ENCODE data around the gene HDGFL2.

Gene HDGFL2

DNA sequence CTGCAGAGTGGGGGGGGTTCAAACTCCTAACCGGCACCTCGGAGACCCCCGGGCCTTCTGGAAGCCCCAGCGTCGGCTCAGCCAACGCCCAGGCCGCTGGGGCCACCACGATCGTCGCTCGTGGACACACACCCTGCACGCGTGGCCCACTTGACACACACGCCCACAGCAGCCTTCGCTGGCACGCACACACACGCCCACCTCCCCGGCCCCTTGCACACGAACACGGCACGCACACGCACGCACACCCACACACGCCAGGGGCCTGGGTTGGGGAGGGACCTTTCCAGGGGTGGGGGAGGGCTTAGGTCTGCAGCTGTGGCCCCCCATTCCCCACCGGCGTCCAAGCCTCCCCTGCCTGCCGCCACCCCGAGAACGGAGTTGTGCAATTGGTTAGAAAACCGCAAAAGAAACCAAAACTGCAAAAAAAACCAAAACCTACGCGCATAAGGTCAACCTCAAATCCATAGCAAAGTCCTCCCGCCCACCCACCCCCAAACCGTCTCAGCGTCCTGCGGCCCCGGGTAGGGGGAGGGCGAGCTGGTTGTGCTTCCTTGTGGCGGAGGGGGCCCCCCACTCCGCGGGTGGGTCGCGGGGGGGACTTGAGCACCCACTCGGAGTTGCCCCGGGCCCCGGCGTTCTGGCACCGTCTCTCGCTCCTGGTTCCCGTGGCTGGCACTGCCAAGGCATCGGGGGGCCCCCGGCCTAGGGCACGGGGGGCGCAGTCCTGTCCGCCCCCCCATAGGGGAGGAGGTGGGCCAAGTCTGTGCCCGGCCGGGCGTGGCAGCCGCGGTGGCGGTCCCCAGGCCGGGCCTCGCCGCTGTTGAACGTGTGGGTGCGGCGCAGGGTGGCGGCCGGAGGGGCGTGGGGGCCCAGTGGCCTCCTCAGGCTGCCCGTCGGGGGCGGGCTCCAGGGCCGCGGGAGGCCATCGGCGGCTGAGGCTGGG is 71.1 kb downstream of the HDGFL2 start:
- TF ChIP-seq, protein P1, sequence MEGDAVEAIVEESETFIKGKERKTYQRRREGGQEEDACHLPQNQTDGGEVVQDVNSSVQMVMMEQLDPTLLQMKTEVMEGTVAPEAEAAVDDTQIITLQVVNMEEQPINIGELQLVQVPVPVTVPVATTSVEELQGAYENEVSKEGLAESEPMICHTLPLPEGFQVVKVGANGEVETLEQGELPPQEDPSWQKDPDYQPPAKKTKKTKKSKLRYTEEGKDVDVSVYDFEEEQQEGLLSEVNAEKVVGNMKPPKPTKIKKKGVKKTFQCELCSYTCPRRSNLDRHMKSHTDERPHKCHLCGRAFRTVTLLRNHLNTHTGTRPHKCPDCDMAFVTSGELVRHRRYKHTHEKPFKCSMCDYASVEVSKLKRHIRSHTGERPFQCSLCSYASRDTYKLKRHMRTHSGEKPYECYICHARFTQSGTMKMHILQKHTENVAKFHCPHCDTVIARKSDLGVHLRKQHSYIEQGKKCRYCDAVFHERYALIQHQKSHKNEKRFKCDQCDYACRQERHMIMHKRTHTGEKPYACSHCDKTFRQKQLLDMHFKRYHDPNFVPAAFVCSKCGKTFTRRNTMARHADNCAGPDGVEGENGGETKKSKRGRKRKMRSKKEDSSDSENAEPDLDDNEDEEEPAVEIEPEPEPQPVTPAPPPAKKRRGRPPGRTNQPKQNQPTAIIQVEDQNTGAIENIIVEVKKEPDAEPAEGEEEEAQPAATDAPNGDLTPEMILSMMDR (conservative IDR thresholded peaks at IDR 0.05; ENCODE audit: low read depth, low read length): no peak
- DNase-seq (ENCODE audit: low read depth): no peak
- no peak overlapping the region for H3K4me3 ChIP-seq (ENCODE audit: low read depth, low read length)

DNA sequence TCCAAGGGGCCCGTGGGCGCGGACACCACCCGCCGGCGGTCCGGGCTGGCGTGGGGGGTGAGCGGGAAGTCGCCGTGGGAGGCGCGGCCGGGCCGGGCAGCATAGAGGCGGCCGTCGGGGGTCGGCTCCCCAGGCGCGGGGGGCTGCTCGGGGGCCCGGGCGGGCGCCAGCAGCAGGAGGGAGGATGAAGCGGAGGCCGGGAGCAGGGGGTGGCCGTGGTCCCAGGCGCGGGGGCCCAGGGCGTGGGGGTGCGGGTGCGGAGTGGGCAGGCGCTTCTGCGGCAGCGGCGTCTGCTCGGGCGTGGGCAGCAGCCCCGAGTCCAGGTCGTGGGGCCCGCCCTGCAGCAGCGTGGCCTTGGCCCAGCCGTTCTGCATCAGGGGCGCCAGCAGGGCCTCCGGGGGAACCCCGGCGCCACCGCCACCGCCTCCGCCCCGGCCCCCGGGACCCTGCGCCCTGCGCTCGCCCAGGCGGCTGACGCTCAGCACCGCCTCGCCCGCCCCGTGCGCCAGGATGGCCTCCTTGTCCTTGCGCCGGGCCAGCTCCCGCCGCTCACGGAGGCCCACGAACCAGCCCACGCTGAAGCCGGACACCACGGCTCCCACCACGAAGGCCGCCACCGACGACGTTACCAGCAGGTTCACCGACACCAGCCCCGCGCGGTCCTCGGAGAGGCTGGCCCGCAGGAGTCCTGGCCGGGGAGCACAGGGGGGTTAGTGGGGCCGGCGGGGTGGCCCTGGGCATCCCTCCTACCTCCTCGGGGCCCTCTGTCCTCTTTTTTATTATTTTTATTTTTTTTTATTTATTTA is 71.9 kb downstream of the HDGFL2 start:
- TF ChIP-seq, protein P1 (conservative IDR thresholded peaks at IDR 0.05; ENCODE audit: low read depth, low read length): no peak
- H3K4me3 ChIP-seq (ENCODE audit: low read depth, low read length): no peak overlapping the region
- no peak for DNase-seq (ENCODE audit: low read depth)

DNA sequence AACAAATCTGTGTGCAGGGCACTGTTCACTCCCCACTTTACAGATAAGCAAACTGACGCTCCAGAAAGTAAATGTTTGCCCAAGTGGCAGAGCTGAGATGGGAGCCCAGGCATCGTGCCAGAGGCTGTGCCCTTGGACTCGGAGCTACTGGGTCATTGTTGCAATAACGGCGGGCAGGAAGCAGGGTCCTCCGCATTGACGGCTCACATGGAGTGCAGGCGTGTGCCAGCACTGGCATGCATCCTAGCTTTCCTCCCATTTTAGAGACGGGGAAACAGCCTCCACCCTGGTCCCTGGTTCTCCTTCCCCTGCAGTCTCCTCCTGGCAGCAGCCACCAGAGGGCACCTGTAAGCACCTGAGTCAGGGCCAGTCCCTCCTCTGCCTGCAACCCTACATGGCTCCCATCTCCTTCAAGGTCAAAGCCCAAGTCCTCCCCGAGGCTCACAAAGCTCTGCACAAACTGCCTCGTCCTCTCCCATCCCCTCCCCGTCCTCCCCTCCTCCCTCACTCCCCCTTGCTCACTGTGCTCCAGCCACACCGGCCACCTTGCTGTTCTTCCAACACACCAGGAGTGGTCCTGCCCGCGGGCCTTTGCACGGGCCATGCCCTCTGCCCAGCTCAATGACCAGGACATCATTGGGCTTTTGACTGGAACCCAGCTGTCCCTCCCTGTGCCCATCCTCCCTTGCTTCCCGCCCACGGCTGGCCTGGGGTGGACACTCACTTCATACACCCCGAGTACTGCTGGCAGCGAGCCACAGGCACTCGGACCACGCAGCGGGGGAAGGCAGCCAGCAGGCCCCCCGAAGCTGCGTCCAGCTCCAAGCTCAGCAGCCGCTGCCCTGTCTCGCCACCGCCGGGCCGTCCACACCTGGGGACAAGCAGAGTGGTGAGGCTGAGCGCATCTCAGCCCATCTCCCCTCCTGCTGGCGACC is 75.5 kb downstream of the HDGFL2 start:
- TF ChIP-seq, protein P1 (conservative IDR thresholded peaks at IDR 0.05; ENCODE audit: low read depth, low read length): peak; percentile 60
- DNase-seq (ENCODE audit: low read depth): no peak
- no peak overlapping the region for H3K4me3 ChIP-seq (ENCODE audit: low read depth, low read length)

DNA sequence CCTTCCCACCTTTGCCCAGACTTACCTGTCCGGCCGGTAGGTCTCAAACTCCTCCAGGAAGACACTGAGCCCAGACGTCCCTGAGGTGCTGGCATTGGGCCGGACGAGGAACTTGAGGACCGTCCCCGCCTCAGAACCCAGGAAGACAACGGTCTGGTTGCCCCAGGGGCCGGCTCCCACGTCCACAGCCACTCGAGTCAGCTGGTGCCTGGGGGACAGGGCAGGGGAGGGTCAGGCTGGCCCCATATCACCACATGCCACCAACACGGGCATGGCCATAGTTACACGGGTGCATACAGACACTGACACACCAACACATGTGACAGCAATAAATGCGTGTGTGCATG is 76.1 kb downstream of the HDGFL2 start:
- no peak for DNase-seq (ENCODE audit: low read depth)
- TF ChIP-seq, protein P1 (conservative IDR thresholded peaks at IDR 0.05; ENCODE audit: low read depth, low read length): no peak

DNA sequence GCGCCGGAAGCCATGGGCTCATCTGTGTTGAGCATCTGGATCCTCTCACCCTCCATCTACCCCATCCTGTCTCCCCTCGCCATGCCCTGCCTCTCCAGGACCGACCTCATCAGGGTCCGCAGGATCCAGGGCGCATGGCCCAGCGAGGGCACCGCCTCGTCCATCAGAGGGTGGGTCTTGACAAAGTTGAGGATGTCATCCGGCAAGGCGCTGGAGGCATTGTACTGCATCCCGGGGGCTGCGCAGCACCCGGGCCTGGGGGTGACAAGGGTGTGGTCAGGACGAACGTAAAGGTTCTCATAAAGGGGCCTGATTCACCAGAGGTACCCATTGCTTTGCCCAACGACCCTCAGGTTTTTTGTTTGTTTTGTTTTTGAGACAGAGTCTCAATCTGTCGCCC is 77.9 kb downstream of the HDGFL2 start:
- H3K4me3 ChIP-seq (ENCODE audit: low read depth, low read length): no peak overlapping the region
- TF ChIP-seq, protein P1 (conservative IDR thresholded peaks at IDR 0.05; ENCODE audit: low read depth, low read length): no peak
- DNase-seq (ENCODE audit: low read depth): no peak

More for the DNA sequence above, 76.1 kb downstream of the HDGFL2 start:
- no peak overlapping the region for H3K4me3 ChIP-seq (ENCODE audit: low read depth, low read length)

DNA sequence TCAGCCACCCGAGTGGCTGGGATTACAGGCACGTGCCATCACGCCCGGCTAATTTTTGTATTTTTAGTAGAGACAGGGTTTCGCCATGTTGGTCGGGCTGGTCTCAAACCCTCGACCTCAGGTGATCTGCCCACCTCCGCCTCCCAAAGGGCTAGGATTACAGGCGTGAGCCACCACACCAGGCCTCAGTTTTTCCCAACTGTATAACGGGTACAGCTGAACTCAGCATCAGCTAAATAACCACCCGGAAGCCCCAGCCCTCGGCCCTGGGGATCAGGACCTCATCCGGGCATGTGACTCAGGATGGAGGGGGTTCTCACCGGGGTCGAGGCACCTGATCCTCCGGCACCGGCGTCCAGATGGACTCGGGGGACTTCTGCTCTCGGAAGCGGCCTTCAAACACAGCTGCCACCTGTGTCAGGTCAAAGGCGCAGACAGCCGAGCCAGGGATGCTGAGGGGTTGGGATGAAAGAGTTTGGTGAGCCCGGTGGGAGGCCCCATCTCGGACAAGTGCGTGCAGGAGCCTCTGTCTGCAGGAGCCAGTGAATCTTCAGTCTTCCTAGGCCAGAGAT is 78.5 kb downstream of the HDGFL2 start:
- TF ChIP-seq, protein P1 (conservative IDR thresholded peaks at IDR 0.05; ENCODE audit: low read depth, low read length): no peak
- DNase-seq (ENCODE audit: low read depth): no peak
- no peak overlapping the region for H3K4me3 ChIP-seq (ENCODE audit: low read depth, low read length)
